Adrenal gland (tissue), 5 donors: ENCODE results near the gene GBA2.

Experiments
- POLR2A ChIP-seq, 2 donors: fragments of 450-650 bp; IDR thresholded peaks; one replicate each; pipeline ENCODE4 v1.6.1; 2017; ENCODE audit warnings: antibody characterized with exemption in 2 of 2, mild to moderate bottlenecking in 2 of 2, moderate library complexity in 1 of 2
- TF ChIP-seq, protein P1 (sequence below), 6 experiments: fragments of 450-650 bp in 4 of 6; fragments of 200-600 bp in 2 of 6; sonication (generic) in 1 of 6; IDR thresholded peaks; 1 replicate in 5 of 6; 2 replicates in 1 of 6; pipeline versions ENCODE4 v1.5.1 to v1.8.0; 2016 to 2021; ENCODE audit warnings: antibody characterized with exemption in 6 of 6, mild to moderate bottlenecking in 2 of 6, moderate library complexity in 1 of 6
- donor health status: DM: no; HTN: no; CAD: no.

- TF ChIP-seq, protein P1, sequence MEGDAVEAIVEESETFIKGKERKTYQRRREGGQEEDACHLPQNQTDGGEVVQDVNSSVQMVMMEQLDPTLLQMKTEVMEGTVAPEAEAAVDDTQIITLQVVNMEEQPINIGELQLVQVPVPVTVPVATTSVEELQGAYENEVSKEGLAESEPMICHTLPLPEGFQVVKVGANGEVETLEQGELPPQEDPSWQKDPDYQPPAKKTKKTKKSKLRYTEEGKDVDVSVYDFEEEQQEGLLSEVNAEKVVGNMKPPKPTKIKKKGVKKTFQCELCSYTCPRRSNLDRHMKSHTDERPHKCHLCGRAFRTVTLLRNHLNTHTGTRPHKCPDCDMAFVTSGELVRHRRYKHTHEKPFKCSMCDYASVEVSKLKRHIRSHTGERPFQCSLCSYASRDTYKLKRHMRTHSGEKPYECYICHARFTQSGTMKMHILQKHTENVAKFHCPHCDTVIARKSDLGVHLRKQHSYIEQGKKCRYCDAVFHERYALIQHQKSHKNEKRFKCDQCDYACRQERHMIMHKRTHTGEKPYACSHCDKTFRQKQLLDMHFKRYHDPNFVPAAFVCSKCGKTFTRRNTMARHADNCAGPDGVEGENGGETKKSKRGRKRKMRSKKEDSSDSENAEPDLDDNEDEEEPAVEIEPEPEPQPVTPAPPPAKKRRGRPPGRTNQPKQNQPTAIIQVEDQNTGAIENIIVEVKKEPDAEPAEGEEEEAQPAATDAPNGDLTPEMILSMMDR (IDR thresholded peaks at IDR 0.05): no peak
- no peak for TF ChIP-seq POLR2A (IDR thresholded peaks at IDR 0.05)
Measured at GRCh38 chr9:35723908-35724307, 25.1 kb downstream of the GBA2 start.
